Upper lobe of left lung (tissue), 6 donors: ENCODE results near the gene PTX3. TPM values are rescaled to one million over a fixed set of nuclear protein-coding genes. Genes with fewer than 3 reads are reported as not detected.

Experiments used
- ATAC-seq, 2 donors: fragments of 200-7000 bp; cut with Tn5 transposase; one replicate each; pipeline ENCODE4 v1.9.1; 2022; ENCODE audit warnings: mild to moderate bottlenecking in 2 of 2, moderate library complexity in 2 of 2; ENCODE audit not compliant: low FRiP score in 2 of 2
- DNase-seq, 2 donors: peaks; one replicate each; pipeline ENCODE4 v3.0.0-alpha.2; 2019 to 2020
- H3K27ac ChIP-seq, 4 donors: fragments of 200-600 bp; sonication (generic); one replicate each; pipeline ENCODE4 v1.5.1; 2016 to 2019
- H3K27me3 ChIP-seq, 4 donors: fragments of 200-600 bp; sonication (generic); one replicate each; pipeline ENCODE4 v1.5.1; 2017 to 2019
- H3K36me3 ChIP-seq, 4 donors: fragments of 200-600 bp; sonication (generic); one replicate each; pipeline ENCODE4 v1.5.1; 2016 to 2019
- H3K4me1 ChIP-seq, 4 donors: fragments of 200-600 bp; sonication (generic); one replicate each; pipeline ENCODE4 v1.5.1; 2018 to 2019
- H3K4me3 ChIP-seq, 4 donors: fragments of 200-600 bp; sonication (generic); one replicate each; pipeline ENCODE4 v1.5.1; 2017 to 2019; ENCODE audit warnings: mild to moderate bottlenecking in 2 of 4, moderate library complexity in 1 of 4
- H3K9me3 ChIP-seq, 4 donors: fragments of 200-600 bp; sonication (generic); one replicate each; pipeline ENCODE4 v1.5.1; 2018 to 2019
- EP300 ChIP-seq, 4 donors: sonication (generic); formaldehyde crosslinking; IDR thresholded peaks; one replicate each; pipeline ENCODE4 v1.5.1; 2017; ENCODE audit warnings: antibody characterized with exemption in 4 of 4, control low read depth in 2 of 4
- POLR2A ChIP-seq, 4 donors: fragments of 450-650 bp; IDR thresholded peaks; one replicate each; pipeline ENCODE4 v1.5.1; 2016 to 2017; ENCODE audit warnings: antibody characterized with exemption in 4 of 4, mild to moderate bottlenecking in 2 of 4
- POLR2AphosphoS5 ChIP-seq, 2 donors: sonication (generic); formaldehyde crosslinking; IDR thresholded peaks; one replicate each; pipeline ENCODE4 v1.5.1; 2017; ENCODE audit warnings: antibody characterized with exemption in 2 of 2
- WGBS, 2 donors: methylation state at CpG; one replicate each; pipeline ENCODE4 v1.1.5; 2017 to 2018; 5-methylcytosine and 5-hydroxymethylcytosine counted together
- total RNA-seq, 6 donors: library from RNA; depleted of rRNA in 4 of 6; stranded (reverse); fragments of >200 nt in 4 of 6; gene quantifications; one replicate each; pipeline versions ENCODE4 v1.1.0 to v1.2.1, GENCODE V29; 2016 to 2021
- TF ChIP-seq, protein P1 (sequence below), 6 experiments: fragments of 450-650 bp in 4 of 6; fragments of 200-600 bp in 2 of 6; sonication (generic) in 2 of 6; IDR thresholded peaks; one replicate each; pipeline ENCODE4 v1.5.1; 2016 to 2019; ENCODE audit warnings: antibody characterized with exemption in 6 of 6
- donor health status: DM: no; HTN: no; CAD: no; lungs with moderate emphysema.
- donor health status: DM: no; HTN: yes; CAD: no; lungs with severe emphysema.

Gene PTX3
- total RNA-seq, 6 donors from 2014 or later: 2.7 to 20.1 (median 9.4) TPM

DNA sequence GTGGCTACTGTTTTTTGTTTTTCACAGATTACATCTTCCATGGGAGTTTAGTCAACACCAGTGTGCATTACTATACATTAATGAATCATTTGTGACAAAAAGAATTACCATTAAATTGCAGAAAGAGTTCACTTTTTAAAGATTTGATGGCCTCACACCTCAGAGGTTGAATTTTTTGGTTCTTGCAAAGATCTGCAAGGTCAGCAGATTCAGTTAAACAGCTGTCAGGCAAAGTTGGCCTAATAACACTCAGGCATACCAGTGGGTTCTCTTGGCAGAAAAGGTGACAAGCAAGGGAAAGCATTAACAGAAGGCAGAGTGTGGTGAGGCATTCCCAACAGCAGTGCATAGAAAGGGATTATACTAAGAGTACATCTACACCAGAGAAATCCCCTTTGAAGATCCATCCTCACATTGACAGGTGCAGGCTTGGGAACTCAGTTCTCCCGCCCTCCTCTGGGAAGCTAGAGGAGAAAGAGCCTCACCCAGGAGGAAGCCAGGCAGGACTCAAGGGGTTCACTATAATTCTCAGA, 24.3 kb upstream of the PTX3 start:
- Histone ChIP-seq H3K4me1 (peaks cover 0 to 4% (median 0%) of the 10 kb centered on the region in 4 donors), H3K4me3 (no peak overlapping the region), H3K9me3 (no peaks in the 10 kb centered on the region), H3K36me3 (peaks cover 0 to 3% (median 0%) of the 10 kb centered on the region in 4 donors), H3K27me3 (no peaks in the 10 kb centered on the region), H3K27ac (no peak overlapping the region)
- ATAC-seq (no peak), DNase-seq (no peak)
- no peak for TF ChIP-seq POLR2AphosphoS5 (IDR thresholded peaks at IDR 0.05)
- WGBS, 2 donors: 71 to 94% methylated on average over 1 of the region's 1 CpG

- Histone ChIP-seq H3K27ac (no peak overlapping the region), H3K27me3 (no peaks in the 10 kb centered on the region), H3K4me3 (no peak overlapping the region), H3K4me1 (no peaks in the 10 kb centered on the region), H3K9me3 (no peaks in the 10 kb centered on the region), H3K36me3 (peaks cover 0 to 3% (median 0%) of the 10 kb centered on the region in 4 donors)
- DNase-seq: no peak
- no peak for TF ChIP-seq POLR2A (IDR thresholded peaks at IDR 0.05)
- no peak for TF ChIP-seq POLR2AphosphoS5 (IDR thresholded peaks at IDR 0.05)
- TF ChIP-seq, protein P1, sequence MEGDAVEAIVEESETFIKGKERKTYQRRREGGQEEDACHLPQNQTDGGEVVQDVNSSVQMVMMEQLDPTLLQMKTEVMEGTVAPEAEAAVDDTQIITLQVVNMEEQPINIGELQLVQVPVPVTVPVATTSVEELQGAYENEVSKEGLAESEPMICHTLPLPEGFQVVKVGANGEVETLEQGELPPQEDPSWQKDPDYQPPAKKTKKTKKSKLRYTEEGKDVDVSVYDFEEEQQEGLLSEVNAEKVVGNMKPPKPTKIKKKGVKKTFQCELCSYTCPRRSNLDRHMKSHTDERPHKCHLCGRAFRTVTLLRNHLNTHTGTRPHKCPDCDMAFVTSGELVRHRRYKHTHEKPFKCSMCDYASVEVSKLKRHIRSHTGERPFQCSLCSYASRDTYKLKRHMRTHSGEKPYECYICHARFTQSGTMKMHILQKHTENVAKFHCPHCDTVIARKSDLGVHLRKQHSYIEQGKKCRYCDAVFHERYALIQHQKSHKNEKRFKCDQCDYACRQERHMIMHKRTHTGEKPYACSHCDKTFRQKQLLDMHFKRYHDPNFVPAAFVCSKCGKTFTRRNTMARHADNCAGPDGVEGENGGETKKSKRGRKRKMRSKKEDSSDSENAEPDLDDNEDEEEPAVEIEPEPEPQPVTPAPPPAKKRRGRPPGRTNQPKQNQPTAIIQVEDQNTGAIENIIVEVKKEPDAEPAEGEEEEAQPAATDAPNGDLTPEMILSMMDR (IDR thresholded peaks at IDR 0.05): no peak
- TF ChIP-seq EP300 (IDR thresholded peaks at IDR 0.05): no peak
- ATAC-seq: no peak
These were observed 21.8 kb upstream of the PTX3 start for GRCh38 chr3:157414861-157415260.

- WGBS, 2 donors: 63 to 66% methylated on average over 3 of the region's 3 CpGs
These were observed 20.1 kb upstream of the PTX3 start for GRCh38 chr3:157416347-157417087.

DNA sequence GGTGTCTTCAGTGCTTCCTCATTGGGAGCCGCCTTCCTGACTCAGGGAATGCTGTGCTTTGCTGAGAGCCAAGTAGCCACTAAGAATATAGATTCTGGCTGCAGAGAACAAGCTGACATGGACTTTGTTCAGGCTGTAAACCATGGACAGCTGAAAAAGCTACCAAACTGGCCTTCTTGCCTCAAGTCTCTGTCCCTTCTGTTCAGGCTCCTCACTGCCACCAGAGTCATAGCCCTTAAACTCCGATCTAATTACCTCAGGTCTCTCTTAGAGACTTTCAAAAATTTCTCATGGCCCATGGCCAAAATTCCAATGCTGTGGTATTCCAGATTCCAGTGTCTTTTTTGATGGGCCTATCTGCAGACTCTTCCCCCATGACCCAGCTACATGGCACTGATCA, 19.4 kb upstream of the PTX3 start:
- Histone ChIP-seq H3K27me3 (no peaks in the 10 kb centered on the region), H3K9me3 (no peaks in the 10 kb centered on the region), H3K27ac (no peak overlapping the region), H3K36me3 (no peaks in the 10 kb centered on the region), H3K4me3 (no peak overlapping the region), H3K4me1 (no peaks in the 10 kb centered on the region)
- ATAC-seq (no peak), DNase-seq (no peak)
- TF ChIP-seq EP300 (IDR thresholded peaks at IDR 0.05) (no peak), POLR2AphosphoS5 (IDR thresholded peaks at IDR 0.05) (no peak), POLR2A (IDR thresholded peaks at IDR 0.05) (no peak)
- TF ChIP-seq, protein P1 (IDR thresholded peaks at IDR 0.05): no peak
- WGBS, 2 donors: 79 to 88% methylated on average over 2 of the region's 2 CpGs

More at GRCh38 chr3:157416347-157417087, 20.1 kb upstream of the PTX3 start:
- H3K9me3 ChIP-seq: no peaks in the 10 kb centered on the region
- H3K27ac ChIP-seq: no peak overlapping the region
- peaks cover 0 to 3% (median 0%) of the 10 kb centered on the region in 4 donors for H3K36me3 ChIP-seq
- H3K4me3 ChIP-seq: no peak overlapping the region
- DNase-seq (no peak), ATAC-seq (no peak)
- no peaks in the 10 kb centered on the region for H3K4me1 ChIP-seq
- TF ChIP-seq EP300 (IDR thresholded peaks at IDR 0.05): no peak
- TF ChIP-seq, protein P1 (IDR thresholded peaks at IDR 0.05): no peak
- no peaks in the 10 kb centered on the region for H3K27me3 ChIP-seq

GRCh38 chr3:157418104-157418503, 18.5 kb upstream of the PTX3 start:
- H3K36me3 ChIP-seq: no peaks in the 10 kb centered on the region
- H3K27me3 ChIP-seq: no peaks in the 10 kb centered on the region
- ATAC-seq: no peak
- H3K4me3 ChIP-seq: no peak overlapping the region
- WGBS, 2 donors: 67 to 74% methylated on average over 2 of the region's 2 CpGs
- no peak overlapping the region for H3K27ac ChIP-seq
- no peaks in the 10 kb centered on the region for H3K4me1 ChIP-seq
- no peaks in the 10 kb centered on the region for H3K9me3 ChIP-seq
- TF ChIP-seq, protein P1 (IDR thresholded peaks at IDR 0.05): no peak
- TF ChIP-seq EP300 (IDR thresholded peaks at IDR 0.05): no peak
- no peak for DNase-seq
